H1 (cell line): ENCODE results near the gene AICDA. TPM values are rescaled to one million over a fixed set of nuclear protein-coding genes. Genes with fewer than 3 reads are reported as not detected.

Experiments used
- CTCF ChIA-PET: fragments of 300-600 bp; sonication (Branson Sonifier 250); formaldehyde crosslinking; loops from one replicate; lab custom pipeline; 2021; ENCODE audit not compliant: partially characterized antibody; lab: Charles Lee
- POLR2A ChIA-PET: fragments of 300-600 bp; sonication (Branson Sonifier 250); formaldehyde crosslinking; loops from one replicate; lab custom pipeline; 2021; ENCODE audit warnings: inconsistent platforms; ENCODE audit not compliant: partially characterized antibody; lab: Charles Lee
- DNase-seq, 2 experiments: peaks; one replicate each; pipeline versions ENCODE4 v3.0.0 to v3.0.0-alpha.2; 2010 to 2022; ENCODE audit warnings: low spot score in 2 of 2, low read depth in 1 of 2, mixed read lengths in 1 of 2
- FAIRE-seq: peaks from 2 replicates; lab custom pipeline; 2011; peaks lifted over from hg19 to GRCh38; lab: Jason Lieb, UNC
- H2AFZ ChIP-seq: 2 replicates; pipeline ENCODE4 v1.8.1; 2012; ENCODE audit warnings: low read length, inconsistent platforms
- H2AK5ac ChIP-seq: 2 replicates; pipeline ENCODE4 v1.6.1; 2013; ENCODE audit warnings: low read depth, low read length
- H2BK120ac ChIP-seq: replicated peaks from 2 replicates; pipeline ENCODE3; 2013; ENCODE audit warnings: low read depth, low read length, inconsistent platforms
- H2BK12ac ChIP-seq: 2 replicates; pipeline ENCODE4 v1.6.1; 2013; ENCODE audit warnings: low read depth, low read length
- H2BK15ac ChIP-seq: 2 replicates; pipeline ENCODE4 v1.6.1; 2013; ENCODE audit warnings: low read length
- H2BK20ac ChIP-seq: 2 replicates; pipeline ENCODE4 v1.6.1; 2013; ENCODE audit warnings: low read length
- H2BK5ac ChIP-seq: 2 replicates; pipeline ENCODE4 v1.6.1; 2013; ENCODE audit warnings: low read depth, low read length
- H3K14ac ChIP-seq: 2 replicates; pipeline ENCODE4 v1.6.1; 2013; ENCODE audit warnings: inconsistent platforms; ENCODE audit not compliant: insufficient read length
- H3K18ac ChIP-seq: 2 replicates; pipeline ENCODE4 v1.6.1; 2013; ENCODE audit warnings: low read length; ENCODE audit errors: extremely low read depth
- H3K23ac ChIP-seq: 2 replicates; pipeline ENCODE4 v1.6.1; 2013; ENCODE audit warnings: inconsistent platforms; ENCODE audit not compliant: insufficient read length
- H3K23me2 ChIP-seq: 2 replicates; pipeline ENCODE4 v1.6.1; 2013; ENCODE audit warnings: low read depth, low read length
- H3K27ac ChIP-seq: 2 replicates; pipeline ENCODE4 v1.6.1; 2011; ENCODE audit warnings: low read depth, low read length, inconsistent platforms
- H3K27me3 ChIP-seq, 4 experiments: replicated peaks in 1 of 4; 1 replicate in 1 of 4; 2 replicates in 3 of 4; pipeline versions ENCODE4 v1.6.1 to v1.8.1; 2011 to 2013; ENCODE audit warnings: low read length in 3 of 4, mild to moderate bottlenecking in 3 of 4, inconsistent platforms in 2 of 4, mixed read lengths in 2 of 4, moderate library complexity in 1 of 4; ENCODE audit not compliant: control insufficient read depth in 3 of 4, insufficient read depth in 3 of 4; ENCODE audit errors: extremely low read depth in 1 of 4
- H3K36me3 ChIP-seq, 4 experiments: 2 replicates each; pipeline versions ENCODE4 v1.6.1 to v1.8.1; 2011 to 2013; ENCODE audit warnings: mild to moderate bottlenecking in 4 of 4, low read length in 3 of 4, moderate library complexity in 2 of 4, control low read depth in 1 of 4, inconsistent platforms in 1 of 4; ENCODE audit not compliant: insufficient read depth in 4 of 4, control insufficient read depth in 2 of 4
- H3K4ac ChIP-seq: replicated peaks from 2 replicates; pipeline ENCODE3; 2013; ENCODE audit warnings: low read length, low read depth, mixed read lengths, inconsistent platforms; ENCODE audit not compliant: insufficient read length
- H3K4me1 ChIP-seq, 4 experiments: replicated peaks in 1 of 4; 1 replicate in 1 of 4; 2 replicates in 3 of 4; pipeline versions ENCODE4 v1.6.1 to v1.8.1; 2011 to 2013; ENCODE audit warnings: low read length in 3 of 4, inconsistent platforms in 2 of 4, mixed read lengths in 1 of 4; ENCODE audit not compliant: insufficient read depth in 4 of 4, control insufficient read depth in 3 of 4
- H3K4me2 ChIP-seq, 2 experiments: 2 replicates each; pipeline versions ENCODE4 v1.6.1 to v1.8.1; 2011 to 2013; ENCODE audit warnings: low read depth in 2 of 2, low read length in 2 of 2, control low read depth in 1 of 2, inconsistent platforms in 1 of 2, mild to moderate bottlenecking in 1 of 2; ENCODE audit not compliant: insufficient read depth in 1 of 2
- H3K4me3 ChIP-seq, 4 experiments: fragments of 200-600, 300-600 bp in 1 of 4; sonication (generic), shearing (Covaris generic), sonication (Bioruptor Twin) in 1 of 4; 2 replicates each; pipeline versions ENCODE4 v1.5.1 to v1.8.1; 2011 to 2016; ENCODE audit warnings: low read length in 4 of 4, low read depth in 3 of 4, control low read depth in 2 of 4, inconsistent platforms in 2 of 4, mild to moderate bottlenecking in 2 of 4, mixed read lengths in 1 of 4, moderate library complexity in 1 of 4; ENCODE audit not compliant: insufficient read depth in 2 of 4; ENCODE audit errors: extremely low read depth in 1 of 4
- H3K56ac ChIP-seq: replicated peaks from 2 replicates; pipeline ENCODE3; 2013; ENCODE audit warnings: low read depth, mild to moderate bottlenecking, mixed read lengths, low read length, inconsistent platforms; ENCODE audit not compliant: insufficient read length
- H3K79me1 ChIP-seq: 2 replicates; pipeline ENCODE4 v1.6.1; 2013; ENCODE audit warnings: low read depth, low read length, control low read depth
- H3K79me2 ChIP-seq, 2 experiments: 2 replicates each; pipeline versions ENCODE4 v1.6.1 to v1.8.1; 2012 to 2013; ENCODE audit warnings: low read length in 2 of 2, mild to moderate bottlenecking in 2 of 2, inconsistent platforms in 1 of 2; ENCODE audit not compliant: insufficient read depth in 2 of 2, control insufficient read depth in 1 of 2
- H3K9ac ChIP-seq, 4 experiments: replicated peaks in 1 of 4; 1 replicate in 1 of 4; 2 replicates in 3 of 4; pipeline versions ENCODE4 v1.6.1 to v1.8.1; 2011 to 2013; ENCODE audit warnings: low read depth in 3 of 4, low read length in 3 of 4, control low read depth in 2 of 4, mild to moderate bottlenecking in 2 of 4, moderate library complexity in 2 of 4, inconsistent platforms in 1 of 4; ENCODE audit errors: extremely low read depth in 1 of 4
- H3K9me3 ChIP-seq, 2 experiments: 2 replicates each; pipeline versions ENCODE4 v1.6.1 to v1.8.1; 2012 to 2013; ENCODE audit warnings: mild to moderate bottlenecking in 2 of 2, moderate library complexity in 2 of 2, control low read depth in 1 of 2, inconsistent platforms in 1 of 2, low read depth in 1 of 2, low read length in 1 of 2, mixed read lengths in 1 of 2; ENCODE audit not compliant: insufficient read depth in 2 of 2
- H4K20me1 ChIP-seq, 2 experiments: replicated peaks in 1 of 2; 2 replicates each; pipeline versions ENCODE3 to v1.8.1; 2011 to 2013; ENCODE audit warnings: inconsistent platforms in 2 of 2, low read length in 2 of 2, mild to moderate bottlenecking in 1 of 2; ENCODE audit not compliant: insufficient read depth in 2 of 2, control insufficient read depth in 1 of 2
- H4K5ac ChIP-seq: 2 replicates; pipeline ENCODE4 v1.6.1; 2013; ENCODE audit warnings: low read length, low read depth, mixed read lengths, inconsistent platforms; ENCODE audit not compliant: insufficient read length
- H4K8ac ChIP-seq: 2 replicates; pipeline ENCODE4 v1.8.0; 2013; ENCODE audit warnings: mild to moderate bottlenecking, moderate library complexity, low read length, inconsistent platforms; ENCODE audit not compliant: insufficient read depth; ENCODE audit errors: extremely low read depth
- H4K91ac ChIP-seq: replicated peaks from 2 replicates; pipeline ENCODE3; 2013; ENCODE audit warnings: low read length, mixed read lengths, inconsistent platforms; ENCODE audit not compliant: insufficient read length
- BCL11A ChIP-seq, 2 experiments: IDR thresholded peaks; one replicate each; pipeline ENCODE4 v1.6.1; 2011; ENCODE audit warnings: low read depth in 2 of 2, low read length in 2 of 2, mild to moderate bottlenecking in 2 of 2
- CEBPB ChIP-seq: IDR thresholded peaks from 2 replicates; pipeline ENCODE4 v1.6.1; 2012; ENCODE audit warnings: low read depth, low read length
- CHD1 ChIP-seq: IDR thresholded peaks from 2 replicates; pipeline ENCODE4 v1.6.1; 2012; ENCODE audit warnings: low read depth, low read length, improper control_type of control experiment
- CTCF ChIP-seq, 3 experiments: IDR thresholded peaks; 1 replicate in 2 of 3; 2 replicates in 1 of 3; pipeline versions ENCODE4 v1.5.1 to v1.6.1; 2011; ENCODE audit warnings: low read length in 3 of 3, mild to moderate bottlenecking in 3 of 3, inconsistent platforms in 2 of 3, low read depth in 1 of 3, moderate library complexity in 1 of 3; ENCODE audit not compliant: insufficient read depth in 1 of 3; ENCODE audit errors: control extremely low read depth in 1 of 3
- FOSL1 ChIP-seq: IDR thresholded peaks from 2 replicates; pipeline ENCODE4 v1.6.1; 2011; ENCODE audit warnings: mild to moderate bottlenecking, low read depth, low read length, moderate library complexity; ENCODE audit not compliant: insufficient read depth
- MAX ChIP-seq: IDR thresholded peaks from 2 replicates; pipeline ENCODE4 v1.6.1; 2012; ENCODE audit warnings: inconsistent platforms
- POU5F1 ChIP-seq: IDR thresholded peaks from 2 replicates; pipeline ENCODE4 v1.6.1; 2011; ENCODE audit warnings: low read depth, mild to moderate bottlenecking, low read length, moderate library complexity
- SP2 ChIP-seq: IDR thresholded peaks from 2 replicates; pipeline ENCODE4 v1.6.1; 2012; ENCODE audit warnings: mild to moderate bottlenecking, low read length, inconsistent platforms
- TAF1 ChIP-seq: IDR thresholded peaks from 2 replicates; pipeline ENCODE4 v1.6.1; 2011; ENCODE audit warnings: mild to moderate bottlenecking, low read depth, low read length
- TAF7 ChIP-seq: optimal IDR thresholded peaks from 2 replicates; pipeline ENCODE3; 2011; ENCODE audit warnings: low read depth, mild to moderate bottlenecking, inconsistent platforms, low read length, moderate library complexity, borderline replicate concordance
- WGBS, 2 experiments: shearing (Covaris generic) in 1 of 2; methylation state at CpG; one replicate each; pipeline versions ENCODE4 v1.1.6 to v1.1.7; 2013 to 2015; ENCODE audit warnings: low lambda C conversion rate in 2 of 2, mixed read lengths in 2 of 2, inconsistent platforms in 1 of 2, low coverage in 1 of 2, missing lambda C conversion rate in 1 of 2; ENCODE audit not compliant: insufficient replicate concordance in 2 of 2, insufficient coverage in 1 of 2, insufficient read length in 1 of 2; ENCODE audit errors: extremely low coverage in 1 of 2, missing lambda C conversion rate in 1 of 2; 5-methylcytosine and 5-hydroxymethylcytosine counted together
- polyA plus RNA-seq, 7 experiments: library from polyadenylated mRNA; depleted of rRNA in 3 of 7; stranded (reverse) in 5 of 7; unstranded in 2 of 7; fragments of >200 nt in 5 of 7; fragments of 200-250 nt in 2 of 7; gene quantifications; 1 replicate in 5 of 7; 2 replicates in 1 of 7; 4 replicates in 1 of 7; pipeline versions ENCODE4 v1.2.1 to v1.2.3, GENCODE V29; 2011 to 2013; ENCODE audit warnings: missing spikeins in 2 of 7, mixed read lengths in 2 of 7
- total RNA-seq: library from RNA; stranded (reverse); fragmentation: NEBNext Ultra II Directional; extraction: Animal tissue kit (Norgen Biotek cat#: 25700); gene quantifications from 2 replicates; pipeline ENCODE4 v1.2.1, GENCODE V29; 2021

AICDA gene
- total and polyA plus RNA-seq, 2 of the 8 experiments (the other 6 are each of a cell fraction or from before 2014, with no cell fraction given), result not detected

- CTCF ChIA-PET, result interaction anchor here (0.6 to 7.5 kb wide), 20 partner anchors 9 to 269 kb away, joined by 3 to 57 read pairs (median 4); partner anchors contain the start of gene AICDA
- Histone ChIP-seq H2BK120ac (peak overlapping the region; percentile 87), H4K5ac (peak overlapping the region; percentile 4), H2BK5ac (no peak overlapping the region), H2AFZ (peak overlapping the region; percentile 76), H3K14ac (no peak overlapping the region), H2AK5ac (no peak overlapping the region), H3K23ac (no peak overlapping the region), H4K20me1 (no peaks in the 10 kb centered on the region), H3K18ac (no peak overlapping the region; the same call in 1 of the 2 replicates), H2BK12ac (no peak overlapping the region; the same call in 1 of the 2 replicates), H3K79me2 (no peaks in the 10 kb centered on the region), H3K56ac (no peak overlapping the region), H3K23me2 (no peaks in the 10 kb centered on the region), H3K27me3 (no peaks in the 10 kb centered on the region), H4K8ac (no peak overlapping the region), H2BK15ac (no peak overlapping the region), H3K4ac (peak overlapping the region; percentile 91), H4K91ac (no peak overlapping the region), H3K9ac (no peak overlapping the region), H3K79me1 (no peaks in the 10 kb centered on the region), H3K36me3 (no peaks in the 10 kb centered on the region), H3K27ac (no peak overlapping the region), H3K4me3 (no peak overlapping the region), H3K4me1 (no peaks in the 10 kb centered on the region), H3K9me3 (no peaks in the 10 kb centered on the region), H3K4me2 (no peak overlapping the region), H2BK20ac (no peak overlapping the region; the same call in 1 of the 2 replicates)
- no peak for DNase-seq
- POLR2A ChIA-PET, result interaction anchor here (0.8 kb wide), 1 partner anchor 1775 kb away, joined by 3 read pairs; no protein-coding TSS in a partner anchor
- 81% methylated on average over 10 of the region's 10 CpGs; no CpG with 5 or more reads in 1 of the 2 experiments for WGBS, 2 experiments
- FAIRE-seq, result peak; percentile 82
- TF ChIP-seq CEBPB, result peak; percentile 68; the same call in 1 of the 2 replicates
- TF ChIP-seq TAF1, result no peak
- TF ChIP-seq SP2, result no peak
- no peak for TF ChIP-seq BCL11A (IDR thresholded peaks at IDR 0.05; ENCODE audit: low read depth in 2 of 2, low read length in 2 of 2)
- no peak for TF ChIP-seq MAX
- TF ChIP-seq CHD1, result no peak
- no peak for TF ChIP-seq POU5F1
- TF ChIP-seq FOSL1, result no peak
- no peak for TF ChIP-seq TAF7
- TF ChIP-seq CTCF (IDR thresholded peaks at IDR 0.05; ENCODE audit: control extremely low read depth in 1 of 3, insufficient read depth in 1 of 3, low read depth in 1 of 3, low read length in 3 of 3), result peak in 2 of 3 experiments; percentile 21 to 33; a peak in 2 of 4 replicates
Measured at GRCh38 chr12:8590842-8591545, 21.7 kb downstream of the AICDA start.
